Stomach (tissue), 4 donors: ENCODE results near the gene SNTG2.

ENCODE experiments used
- CTCF ChIP-seq, 7 experiments: fragments of 450-650 bp in 4 of 7; fragments of 200-600 bp in 3 of 7; sonication (generic) in 3 of 7; IDR thresholded peaks; one replicate each; pipeline ENCODE4 v1.5.1; 2016 to 2019; ENCODE audit warnings: antibody characterized with exemption in 7 of 7, control low read depth in 2 of 7, mild to moderate bottlenecking in 1 of 7
- EP300 ChIP-seq: sonication (generic); formaldehyde crosslinking; IDR thresholded peaks from one replicate; pipeline ENCODE4 v1.6.1; 2017; ENCODE audit warnings: antibody characterized with exemption
- POLR2A ChIP-seq, 4 donors: fragments of 450-650 bp; IDR thresholded peaks; one replicate each; pipeline ENCODE4 v1.6.1; 2016; ENCODE audit warnings: antibody characterized with exemption in 4 of 4, control low read depth in 2 of 4, mild to moderate bottlenecking in 1 of 4, moderate library complexity in 1 of 4
- POLR2AphosphoS5 ChIP-seq, 3 donors: sonication (generic); formaldehyde crosslinking; IDR thresholded peaks; one replicate each; pipeline ENCODE4 v1.6.1; 2016; ENCODE audit warnings: antibody characterized with exemption in 3 of 3

DNA sequence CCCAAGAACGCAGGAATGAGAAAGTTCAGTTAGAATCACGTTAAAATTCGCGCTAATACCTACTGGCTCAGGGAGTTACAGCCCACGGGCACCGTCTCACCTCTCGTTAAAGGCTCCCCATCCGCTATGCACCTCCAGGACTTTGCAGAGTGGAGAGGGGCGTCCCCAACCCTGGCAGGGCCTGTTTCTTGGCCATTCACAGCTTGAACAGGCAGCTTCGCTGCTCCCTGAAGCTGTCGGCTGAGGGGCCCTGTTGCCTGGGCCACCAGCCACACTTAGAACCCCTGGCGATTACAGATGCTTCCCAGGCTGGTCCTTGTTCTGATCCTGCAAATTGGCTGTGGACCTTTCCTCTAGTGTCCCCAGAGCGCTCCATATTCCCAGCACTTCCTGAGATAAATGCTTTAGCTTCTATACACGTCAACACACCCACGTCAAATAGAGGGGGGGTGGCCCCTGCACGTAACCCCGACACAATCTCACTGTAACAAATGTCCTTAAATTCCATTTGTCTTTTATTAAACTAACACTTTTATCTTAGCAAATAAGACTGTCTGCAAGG, 16.8 kb upstream of the SNTG2 start:
- TF ChIP-seq CTCF (IDR thresholded peaks at IDR 0.05), result no peak
- no peak for TF ChIP-seq POLR2A (IDR thresholded peaks at IDR 0.05)
- TF ChIP-seq EP300, result no peak
- TF ChIP-seq POLR2AphosphoS5 (IDR thresholded peaks at IDR 0.05), result no peak
